Liver (tissue), 9 donors: ENCODE data around the gene CHD1. TPM values are rescaled to one million over a fixed set of nuclear protein-coding genes. Genes with fewer than 3 reads are reported as not detected.

Experiments used
- DNase-seq: peaks from one replicate; pipeline ENCODE4 v3.0.0-alpha.2; 2017; ENCODE audit warnings: low spot score
- H3K27ac ChIP-seq, 2 donors: one replicate each; pipeline ENCODE4 v1.7.0; 2013; ENCODE audit warnings: inconsistent platforms in 2 of 2, low read length in 2 of 2, control low read depth in 1 of 2, low read depth in 1 of 2, mild to moderate bottlenecking in 1 of 2
- H3K27me3 ChIP-seq, 4 donors: one replicate each; pipeline versions ENCODE4 v1.6.1 to v1.7.0; 2013; ENCODE audit warnings: low read length in 3 of 4, inconsistent platforms in 1 of 4, mild to moderate bottlenecking in 1 of 4, moderate library complexity in 1 of 4; ENCODE audit not compliant: control insufficient read depth in 4 of 4, insufficient read depth in 4 of 4
- H3K36me3 ChIP-seq, 4 donors: one replicate each; pipeline versions ENCODE4 v1.6.1 to v1.7.0; 2013; ENCODE audit warnings: low read length in 3 of 4, mild to moderate bottlenecking in 3 of 4, low read depth in 1 of 4, moderate library complexity in 1 of 4; ENCODE audit not compliant: control insufficient read depth in 4 of 4, insufficient read depth in 3 of 4
- H3K4me1 ChIP-seq, 4 donors: one replicate each; pipeline versions ENCODE4 v1.6.1 to v1.7.0; 2013; ENCODE audit warnings: low read length in 3 of 4, mild to moderate bottlenecking in 3 of 4, moderate library complexity in 1 of 4; ENCODE audit not compliant: control insufficient read depth in 4 of 4, insufficient read depth in 4 of 4
- H3K4me3 ChIP-seq, 3 donors: one replicate each; pipeline versions ENCODE4 v1.6.1 to v1.7.0; 2013; ENCODE audit warnings: low read length in 3 of 3, control low read depth in 1 of 3, low read depth in 1 of 3, mild to moderate bottlenecking in 1 of 3
- H3K9ac ChIP-seq, 2 donors: one replicate each; pipeline ENCODE4 v1.7.0; 2013; ENCODE audit warnings: low read length in 2 of 2, mild to moderate bottlenecking in 2 of 2, moderate library complexity in 2 of 2, control low read depth in 1 of 2, low read depth in 1 of 2
- H3K9me3 ChIP-seq, 4 donors: one replicate each; pipeline versions ENCODE4 v1.6.1 to v1.7.0; 2013; ENCODE audit warnings: low read length in 3 of 4; ENCODE audit not compliant: control insufficient read depth in 4 of 4
- ATF3 ChIP-seq: IDR thresholded peaks from 2 replicates; pipeline ENCODE4 v1.6.1; 2016; ENCODE audit warnings: antibody characterized with exemption
- CTCF ChIP-seq: fragments of 150-350 bp; IDR thresholded peaks from 2 replicates; pipeline ENCODE4 v1.5.1; 2017; ENCODE audit warnings: improper control_type of control experiment, low read depth, low read length; ENCODE audit not compliant: missing input control
- EGR1 ChIP-seq, 2 donors: IDR thresholded peaks; 2 replicates each; pipeline ENCODE4 v1.6.1; 2016 to 2018; ENCODE audit warnings: antibody characterized with exemption in 2 of 2, low read depth in 2 of 2
- FOXA1 ChIP-seq: IDR thresholded peaks from 2 replicates; pipeline ENCODE4 v1.6.1; 2016; ENCODE audit warnings: antibody characterized with exemption
- FOXA2 ChIP-seq: IDR thresholded peaks from 2 replicates; pipeline ENCODE4 v1.6.1; 2016; ENCODE audit warnings: antibody characterized with exemption
- GABPA ChIP-seq, 2 donors: IDR thresholded peaks in 1 of 2; conservative IDR thresholded peaks in 1 of 2; 2 replicates each; pipeline ENCODE4 v1.6.1; 2016; ENCODE audit warnings: antibody characterized with exemption in 2 of 2, mild to moderate bottlenecking in 1 of 2, moderate library complexity in 1 of 2
- HNF4A ChIP-seq, 2 donors: conservative IDR thresholded peaks; 2 replicates each; pipeline ENCODE4 v1.6.1; 2016; ENCODE audit warnings: antibody characterized with exemption in 2 of 2, mild to moderate bottlenecking in 2 of 2
- HNF4G ChIP-seq: IDR thresholded peaks from 2 replicates; pipeline ENCODE4 v1.6.1; 2016; ENCODE audit warnings: antibody characterized with exemption
- JUND ChIP-seq, 2 donors: IDR thresholded peaks; 2 replicates each; pipeline ENCODE4 v1.6.1; 2016; ENCODE audit warnings: antibody characterized with exemption in 2 of 2
- NR2F2 ChIP-seq: IDR thresholded peaks from 2 replicates; pipeline ENCODE4 v1.6.1; 2016; ENCODE audit warnings: antibody characterized with exemption
- RAD21 ChIP-seq, 2 donors: IDR thresholded peaks; 2 replicates each; pipeline ENCODE4 v1.6.1; 2016; ENCODE audit warnings: antibody characterized with exemption in 2 of 2, mild to moderate bottlenecking in 2 of 2
- REST ChIP-seq: IDR thresholded peaks from 2 replicates; pipeline ENCODE4 v1.6.1; 2016; ENCODE audit warnings: antibody characterized with exemption, mild to moderate bottlenecking
- RXRA ChIP-seq, 2 donors: IDR thresholded peaks; 2 replicates each; pipeline ENCODE4 v1.6.1; 2017 to 2018; ENCODE audit warnings: antibody characterized with exemption in 2 of 2, mild to moderate bottlenecking in 1 of 2
- SP1 ChIP-seq: IDR thresholded peaks from 2 replicates; pipeline ENCODE4 v1.6.1; 2018; ENCODE audit warnings: antibody characterized with exemption, mild to moderate bottlenecking
- TAF1 ChIP-seq: conservative IDR thresholded peaks from 2 replicates; pipeline ENCODE4 v1.6.1; 2016; ENCODE audit warnings: antibody characterized with exemption, mild to moderate bottlenecking
- YY1 ChIP-seq: IDR thresholded peaks from 2 replicates; pipeline ENCODE4 v1.6.1; 2016; ENCODE audit warnings: antibody characterized with exemption, mild to moderate bottlenecking
- WGBS: extraction: QIAGEN DNeasy Blood & Tissue Kit; methylation state at CpG from one replicate; pipeline ENCODE4 v1.1.7; 2013; 5-methylcytosine and 5-hydroxymethylcytosine counted together
- polyA plus RNA-seq, 2 donors: library from polyadenylated mRNA; stranded (reverse) in 1 of 2; unstranded in 1 of 2; fragments of 200-250 nt in 1 of 2; fragments of >200 nt in 1 of 2; fragmentation: Nextera tagmentation in 1 of 2; extraction: Ambion mirVana in 1 of 2; gene quantifications; one replicate each; pipeline versions ENCODE4 v1.2.1 to v1.2.3, GENCODE V29; 2013 to 2015
- total RNA-seq, 2 donors: library from RNA; depleted of rRNA; stranded (reverse); fragments of >200 nt; gene quantifications; one replicate each; pipeline ENCODE4 v1.2.3, GENCODE V29; 2014
- TF ChIP-seq, protein P1 (sequence below): IDR thresholded peaks from 2 replicates; pipeline ENCODE4 v1.6.1; 2016; ENCODE audit warnings: antibody characterized with exemption
- TF ChIP-seq, protein P2 (sequence below): IDR thresholded peaks from 2 replicates; pipeline ENCODE4 v1.6.1; 2016; ENCODE audit warnings: antibody characterized with exemption
- donor health status: healthy.
- donor health status: healthy.
- donor health status: healthy.
- donor health status: healthy.
- donor health status: healthy.

CHD1 gene
- total and polyA plus RNA-seq, 4 donors: 5.1 to 44.8 (median 25.4) TPM

- Histone ChIP-seq H3K27ac (no peak overlapping the region), H3K27me3 (no peaks in the 10 kb centered on the region), H3K4me1 (peaks cover 0 to 9% (median 3%) of the 10 kb centered on the region in 4 donors), H3K9me3 (no peaks in the 10 kb centered on the region), H3K9ac (no peak overlapping the region), H3K36me3 (peaks cover 0 to 4% (median 0%) of the 10 kb centered on the region in 4 donors), H3K4me3 (no peak overlapping the region)
- TF ChIP-seq REST: no peak
- WGBS: 96% methylated on average over 3 of the region's 3 CpGs
- no peak for DNase-seq
Observed at GRCh38 chr5:98936948-98937715, 8.3 kb upstream of the CHD1 start.

- TF ChIP-seq, protein P1, sequence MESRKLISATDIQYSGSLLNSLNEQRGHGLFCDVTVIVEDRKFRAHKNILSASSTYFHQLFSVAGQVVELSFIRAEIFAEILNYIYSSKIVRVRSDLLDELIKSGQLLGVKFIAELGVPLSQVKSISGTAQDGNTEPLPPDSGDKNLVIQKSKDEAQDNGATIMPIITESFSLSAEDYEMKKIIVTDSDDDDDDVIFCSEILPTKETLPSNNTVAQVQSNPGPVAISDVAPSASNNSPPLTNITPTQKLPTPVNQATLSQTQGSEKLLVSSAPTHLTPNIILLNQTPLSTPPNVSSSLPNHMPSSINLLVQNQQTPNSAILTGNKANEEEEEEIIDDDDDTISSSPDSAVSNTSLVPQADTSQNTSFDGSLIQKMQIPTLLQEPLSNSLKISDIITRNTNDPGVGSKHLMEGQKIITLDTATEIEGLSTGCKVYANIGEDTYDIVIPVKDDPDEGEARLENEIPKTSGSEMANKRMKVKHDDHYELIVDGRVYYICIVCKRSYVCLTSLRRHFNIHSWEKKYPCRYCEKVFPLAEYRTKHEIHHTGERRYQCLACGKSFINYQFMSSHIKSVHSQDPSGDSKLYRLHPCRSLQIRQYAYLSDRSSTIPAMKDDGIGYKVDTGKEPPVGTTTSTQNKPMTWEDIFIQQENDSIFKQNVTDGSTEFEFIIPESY: no peak
- TF ChIP-seq FOXA2 (no peak), EGR1 (IDR thresholded peaks at IDR 0.05; ENCODE audit: low read depth in 2 of 2) (no peak), FOXA1 (no peak), RXRA (IDR thresholded peaks at IDR 0.05) (no peak), YY1 (no peak), GABPA (IDR thresholded peaks at IDR 0.05 in 1 of 2, conservative IDR thresholded peaks at IDR 0.05 in 1 of 2) (no peak), HNF4G (no peak), REST (no peak), JUND (IDR thresholded peaks at IDR 0.05) (no peak), ATF3 (no peak), SP1 (no peak), CTCF (no peak), TAF1 (no peak), HNF4A (conservative IDR thresholded peaks at IDR 0.05) (no peak), NR2F2 (no peak), RAD21 (IDR thresholded peaks at IDR 0.05) (no peak)
- TF ChIP-seq, protein P2, sequence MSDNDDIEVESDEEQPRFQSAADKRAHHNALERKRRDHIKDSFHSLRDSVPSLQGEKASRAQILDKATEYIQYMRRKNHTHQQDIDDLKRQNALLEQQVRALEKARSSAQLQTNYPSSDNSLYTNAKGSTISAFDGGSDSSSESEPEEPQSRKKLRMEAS: no peak
- DNase-seq: no peak
- Histone ChIP-seq H3K27ac (no peak overlapping the region), H3K9ac (no peak overlapping the region), H3K9me3 (no peaks in the 10 kb centered on the region), H3K36me3 (peaks cover 0 to 4% (median 0%) of the 10 kb centered on the region in 4 donors), H3K4me1 (peaks cover 2 to 19% (median 5%) of the 10 kb centered on the region in 4 donors), H3K27me3 (no peaks in the 10 kb centered on the region), H3K4me3 (no peak overlapping the region)
- WGBS: 86% methylated on average over 3 of the region's 3 CpGs
Observed at GRCh38 chr5:98935206-98935605, 6.4 kb upstream of the CHD1 start.
